Activated CD4-positive, CD25-positive, alpha-beta regulatory T cell (primary cell): ENCODE measurements around the gene CPED1.

Source experiments
- DNase-seq, 4 experiments: peaks; one replicate each; lab custom pipeline; 2025; lab: John Stamatoyannopoulos, UW

CPED1 gene

DNA sequence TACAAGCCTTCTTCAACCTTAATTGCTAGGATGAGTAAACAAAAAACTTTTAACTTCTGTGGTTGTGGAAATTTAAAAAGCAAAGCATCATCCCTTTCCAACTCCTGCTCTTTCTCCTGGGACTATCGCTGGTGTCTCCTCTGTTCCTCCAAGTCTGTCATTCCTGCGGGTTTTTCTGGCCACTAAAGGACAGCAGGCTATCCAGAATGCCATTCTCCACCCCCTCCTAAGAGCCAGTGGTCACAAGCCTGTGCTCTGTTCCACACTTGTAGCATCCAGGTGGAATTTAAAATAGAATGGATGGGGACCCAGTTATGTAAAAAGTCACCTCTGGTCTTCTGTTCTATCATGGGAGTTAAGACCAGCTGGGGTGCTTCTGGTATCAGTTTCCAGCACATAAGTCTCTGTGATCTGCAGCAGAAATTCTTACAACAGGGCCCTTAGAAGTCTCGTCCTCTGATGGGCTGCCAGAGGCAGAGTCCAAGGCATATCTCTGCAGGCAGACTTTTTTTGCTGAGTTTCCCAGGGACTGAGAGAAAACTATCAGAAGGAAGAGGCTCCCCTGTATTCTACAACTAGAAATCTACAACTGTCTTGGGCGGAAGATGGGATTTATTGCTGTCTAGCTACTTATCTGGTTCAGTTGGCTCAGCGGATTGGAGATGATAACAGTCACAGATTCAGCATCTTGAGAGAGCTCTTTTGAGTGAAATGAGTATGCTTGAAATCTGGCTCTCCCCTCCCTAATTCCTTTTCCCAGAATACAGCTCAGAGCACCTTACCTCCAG is 335.2 kb downstream of the CPED1 start:
- DNase-seq, result no peak

DNA sequence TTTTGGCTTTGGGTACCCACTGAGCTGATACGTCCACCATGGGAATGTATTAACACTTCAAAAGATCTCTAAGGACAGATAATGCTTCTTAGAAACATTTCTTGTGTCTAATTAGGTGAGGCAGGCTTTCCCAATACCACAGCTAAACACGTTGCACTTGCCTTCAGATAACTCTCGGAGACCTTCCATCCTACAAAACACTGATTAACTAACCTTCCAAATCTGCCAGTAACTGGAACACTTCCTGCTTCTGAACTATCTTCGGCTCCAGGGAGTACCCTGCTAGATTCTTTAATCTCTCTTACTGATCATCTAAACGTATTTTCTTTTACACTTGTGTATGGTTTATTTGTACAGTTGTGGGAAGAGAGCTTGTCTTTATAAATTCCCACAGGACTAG is 339.2 kb downstream of the CPED1 start:
- no peak for DNase-seq

DNA sequence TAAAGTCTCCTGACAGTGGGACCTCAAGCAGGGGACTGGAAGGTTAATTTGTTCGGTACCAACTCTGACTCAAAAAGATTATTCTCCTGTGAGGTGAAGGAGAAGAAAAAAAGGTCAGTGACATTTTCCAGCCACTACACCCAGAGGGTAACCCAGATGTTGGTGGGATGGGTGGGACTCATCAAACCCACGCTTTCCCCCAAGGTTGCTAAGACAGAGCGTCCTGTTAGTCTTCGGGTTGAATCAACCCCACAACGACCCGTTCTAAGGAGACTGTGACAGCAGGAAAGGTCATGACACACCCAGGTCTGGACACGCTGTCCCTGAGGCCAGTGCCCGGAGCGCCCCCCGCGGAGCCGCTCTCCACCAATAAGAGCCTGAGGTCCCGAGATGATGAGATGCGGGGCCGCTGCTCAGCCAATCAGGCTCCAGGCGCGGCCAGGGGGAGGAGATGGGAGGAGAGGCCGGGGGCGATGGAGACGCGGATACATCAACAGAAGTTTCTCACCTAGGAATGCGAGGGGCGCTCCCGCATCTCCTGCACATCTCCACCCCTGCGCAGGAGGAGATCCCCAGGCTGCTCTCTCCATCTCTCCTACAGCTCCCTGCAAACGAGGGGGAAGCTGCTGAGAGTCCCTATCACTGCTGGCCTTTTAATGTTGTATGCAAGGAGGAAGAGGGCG is 340.1 kb downstream of the CPED1 start, which contains the start of gene WNT16:
Gene WNT16, plus strand, starts transcription at position 493 of the 683 bp plus-strand sequence. CDS start 293 bp downstream, outside the sequence.
- no peak for DNase-seq

DNA sequence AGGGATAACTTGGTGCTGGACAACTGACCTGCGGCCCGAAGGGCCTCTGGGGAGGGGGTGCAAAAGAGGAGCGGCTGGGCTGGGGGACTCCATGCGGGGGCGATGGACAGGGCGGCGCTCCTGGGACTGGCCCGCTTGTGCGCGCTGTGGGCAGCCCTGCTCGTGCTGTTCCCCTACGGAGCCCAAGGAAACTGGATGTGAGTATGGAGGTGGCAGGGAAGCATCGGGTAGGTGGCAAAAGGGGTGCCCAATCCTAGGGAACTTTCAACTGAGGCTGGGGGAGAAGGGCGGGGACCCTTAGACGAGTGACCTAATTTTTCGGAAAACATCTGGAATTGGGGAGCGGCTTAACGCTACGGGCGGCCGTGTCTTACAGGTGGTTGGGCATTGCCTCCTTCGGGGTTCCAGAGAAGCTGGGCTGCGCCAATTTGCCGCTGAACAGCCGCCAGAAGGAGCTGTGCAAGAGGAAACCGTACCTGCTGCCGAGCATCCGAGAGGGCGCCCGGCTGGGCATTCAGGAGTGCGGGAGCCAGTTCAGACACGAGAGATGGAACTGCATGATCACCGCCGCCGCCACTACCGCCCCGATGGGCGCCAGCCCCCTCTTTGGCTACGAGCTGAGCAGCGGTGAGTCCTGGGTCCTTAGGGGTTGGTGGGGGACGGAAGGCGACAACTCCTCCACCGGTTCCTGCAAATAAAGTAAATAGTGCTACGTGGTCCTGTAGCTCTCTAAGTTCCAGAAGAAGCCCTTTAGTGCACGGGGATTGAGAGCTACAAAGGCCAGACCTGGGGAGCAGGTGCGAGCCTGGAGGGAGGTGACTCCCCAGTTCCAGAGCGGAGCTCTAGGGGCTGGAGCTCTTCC is 340.9 kb downstream of the CPED1 start:
- DNase-seq, result no peak

DNA sequence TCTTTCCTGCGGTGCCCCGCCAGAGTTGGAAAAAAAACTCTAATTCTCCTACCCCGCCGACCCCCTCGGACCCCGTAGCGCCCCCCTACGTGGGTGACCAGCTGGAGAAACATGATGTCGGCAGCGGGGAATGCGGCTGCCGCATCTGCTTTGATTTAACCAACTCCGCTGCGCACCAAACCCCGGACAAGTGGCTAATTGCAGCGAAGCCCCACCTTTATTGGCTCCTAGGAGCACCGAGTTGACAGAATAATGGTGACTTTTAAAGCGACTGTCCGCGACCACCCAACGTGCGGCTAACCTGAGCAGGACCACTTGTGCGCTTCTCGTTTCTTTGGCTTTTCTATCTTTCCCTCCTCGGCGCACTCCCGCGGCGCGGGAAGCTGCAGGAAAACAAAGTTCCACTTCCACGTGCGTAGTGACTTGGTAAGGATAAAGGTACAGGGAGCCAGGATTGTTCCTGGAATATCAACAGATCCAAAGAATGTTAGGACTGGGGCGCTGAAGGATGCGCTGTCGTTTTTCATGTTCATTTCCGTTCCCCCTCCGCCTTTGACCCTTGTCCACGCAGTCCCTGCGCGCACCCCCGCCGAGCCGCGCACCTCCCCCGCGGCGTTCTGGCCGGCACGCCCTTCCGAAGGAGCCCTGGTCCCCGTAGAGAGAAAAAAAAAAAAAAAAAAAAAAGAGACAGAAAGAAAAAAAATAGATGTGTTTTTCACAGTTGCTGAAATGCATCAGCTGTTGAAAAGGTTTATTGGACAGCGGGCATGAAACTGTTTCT is 341.7 kb downstream of the CPED1 start:
- no peak for DNase-seq

DNA sequence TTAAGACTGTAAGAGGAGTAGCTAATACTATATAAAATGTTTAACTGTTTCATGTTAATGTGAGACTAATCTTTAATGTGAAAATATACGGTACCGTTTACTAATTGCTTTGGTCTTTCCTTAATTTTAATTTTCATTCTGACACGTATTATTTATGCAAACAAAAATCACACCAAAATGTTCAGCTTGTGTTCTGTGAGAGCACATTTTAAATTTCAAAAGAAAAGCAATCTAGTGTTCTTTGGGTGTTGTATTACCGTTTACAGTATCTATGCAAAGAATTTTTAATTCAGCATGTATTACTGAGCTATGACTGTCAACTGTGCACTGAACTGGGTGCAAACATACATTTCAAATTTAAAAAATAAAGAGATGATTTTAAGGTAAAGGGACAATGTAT is 342.5 kb downstream of the CPED1 start:
- no peak for DNase-seq

DNA sequence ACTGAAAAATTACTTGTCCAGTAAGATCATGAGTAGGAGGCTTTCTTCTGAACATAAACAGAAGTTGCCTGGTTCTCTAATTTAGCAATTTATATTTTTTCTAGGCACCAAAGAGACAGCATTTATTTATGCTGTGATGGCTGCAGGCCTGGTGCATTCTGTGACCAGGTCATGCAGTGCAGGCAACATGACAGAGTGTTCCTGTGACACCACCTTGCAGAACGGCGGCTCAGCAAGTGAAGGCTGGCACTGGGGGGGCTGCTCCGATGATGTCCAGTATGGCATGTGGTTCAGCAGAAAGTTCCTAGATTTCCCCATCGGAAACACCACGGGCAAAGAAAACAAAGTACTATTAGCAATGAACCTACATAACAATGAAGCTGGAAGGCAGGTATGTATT is 343.1 kb downstream of the CPED1 start:
- DNase-seq, result no peak

DNA sequence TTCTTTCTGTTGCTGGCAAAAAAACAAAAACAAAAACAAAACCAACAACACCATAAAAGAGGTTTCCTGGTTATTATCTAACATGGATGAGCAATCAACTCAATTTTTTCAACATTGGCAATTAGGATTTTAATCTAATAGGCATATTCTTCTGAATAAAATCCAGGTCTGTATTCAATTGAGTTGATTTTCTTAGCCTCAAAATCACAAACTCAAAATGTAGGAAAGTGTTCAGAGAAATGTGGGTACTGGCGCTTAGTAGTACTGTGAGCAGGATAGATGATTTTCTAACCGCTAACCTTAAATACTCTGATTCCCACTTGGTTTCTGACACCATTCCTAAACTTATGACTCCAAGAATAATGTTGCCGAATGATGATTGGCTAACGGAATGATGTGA is 345.9 kb downstream of the CPED1 start:
- no peak for DNase-seq

DNA sequence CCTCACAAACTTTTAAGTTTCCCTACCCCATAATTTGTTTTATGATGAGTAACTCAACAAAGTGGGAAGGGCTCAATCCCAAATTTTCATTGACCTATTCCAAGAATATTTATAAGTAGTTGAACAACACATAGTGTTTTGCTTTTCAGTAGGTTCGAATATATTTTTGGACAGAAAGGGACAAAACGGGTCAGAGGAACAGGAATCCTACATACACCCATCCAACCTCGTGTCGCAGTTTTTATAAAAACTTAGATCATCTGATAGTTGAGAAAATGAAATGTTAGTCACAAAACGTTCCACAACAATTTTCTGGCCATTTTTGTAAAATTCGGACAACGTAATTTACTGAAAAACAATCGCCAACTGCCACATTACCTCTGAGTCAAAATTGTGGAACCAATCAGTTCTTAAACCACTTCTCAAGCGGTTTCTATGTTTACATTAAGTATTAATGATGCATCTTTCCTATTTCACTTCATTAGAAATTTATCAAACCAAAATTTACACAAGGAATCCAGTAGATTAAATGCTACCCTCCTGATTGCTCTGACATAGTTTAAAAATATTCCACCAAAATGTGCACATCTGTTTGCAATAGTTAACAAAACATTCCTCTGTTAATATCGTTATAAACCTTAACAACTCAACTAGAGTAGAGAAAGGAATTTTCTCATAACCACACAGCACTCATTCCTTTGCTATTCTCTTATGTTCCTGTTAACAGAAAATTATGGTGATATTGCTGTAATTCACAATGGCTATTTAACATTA is 346.6 kb downstream of the CPED1 start:
- DNase-seq, result no peak

DNA sequence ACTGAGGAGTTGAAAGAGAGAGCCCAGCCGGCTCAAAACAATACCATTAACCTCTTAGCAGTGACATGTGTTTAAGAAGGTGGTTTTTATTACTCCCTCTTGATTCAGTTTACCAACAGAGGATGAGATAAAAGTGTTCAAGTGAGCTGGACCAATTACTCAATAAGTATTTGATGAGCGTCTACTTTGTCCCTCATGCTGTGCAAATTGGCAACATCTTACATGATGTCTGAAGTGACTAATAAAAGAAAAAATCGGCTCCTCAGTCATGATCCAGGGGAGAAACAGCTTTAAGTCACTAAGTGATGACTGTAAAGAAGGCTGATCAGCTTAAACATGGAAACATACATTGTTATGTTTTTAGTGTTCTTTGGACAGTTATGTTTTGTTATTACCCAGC is 348.1 kb downstream of the CPED1 start:
- DNase-seq, result no peak

DNA sequence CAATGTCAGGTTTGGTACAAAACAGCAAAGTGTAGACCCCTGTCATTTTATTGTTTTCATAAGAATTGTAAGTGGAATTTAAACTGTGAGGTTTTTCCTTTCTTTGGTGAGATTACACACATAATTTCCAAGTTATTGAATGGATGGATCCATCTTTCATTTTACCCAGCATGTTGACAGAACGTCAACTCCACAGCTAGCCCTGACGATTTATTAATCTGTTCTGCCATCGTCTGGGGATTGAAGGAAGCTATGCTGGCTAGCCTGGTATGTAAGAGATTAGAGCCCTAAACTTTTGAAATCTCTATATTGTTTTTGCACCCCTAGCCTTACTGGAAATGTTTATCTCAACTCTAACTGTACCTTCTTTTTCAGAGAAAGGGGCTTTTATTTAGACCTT is 348.9 kb downstream of the CPED1 start:
- DNase-seq, result no peak

DNA sequence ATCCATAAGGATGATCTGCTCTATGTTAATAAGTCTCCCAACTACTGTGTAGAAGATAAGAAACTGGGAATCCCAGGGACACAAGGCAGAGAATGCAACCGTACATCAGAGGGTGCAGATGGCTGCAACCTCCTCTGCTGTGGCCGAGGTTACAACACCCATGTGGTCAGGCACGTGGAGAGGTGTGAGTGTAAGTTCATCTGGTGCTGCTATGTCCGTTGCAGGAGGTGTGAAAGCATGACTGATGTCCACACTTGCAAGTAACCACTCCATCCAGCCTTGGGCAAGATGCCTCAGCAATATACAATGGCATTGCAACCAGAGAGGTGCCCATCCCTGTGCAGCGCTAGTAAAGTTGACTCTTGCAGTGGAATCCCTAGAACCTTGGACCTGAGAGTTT is 350.6 kb downstream of the CPED1 start:
- DNase-seq, result no peak

DNA sequence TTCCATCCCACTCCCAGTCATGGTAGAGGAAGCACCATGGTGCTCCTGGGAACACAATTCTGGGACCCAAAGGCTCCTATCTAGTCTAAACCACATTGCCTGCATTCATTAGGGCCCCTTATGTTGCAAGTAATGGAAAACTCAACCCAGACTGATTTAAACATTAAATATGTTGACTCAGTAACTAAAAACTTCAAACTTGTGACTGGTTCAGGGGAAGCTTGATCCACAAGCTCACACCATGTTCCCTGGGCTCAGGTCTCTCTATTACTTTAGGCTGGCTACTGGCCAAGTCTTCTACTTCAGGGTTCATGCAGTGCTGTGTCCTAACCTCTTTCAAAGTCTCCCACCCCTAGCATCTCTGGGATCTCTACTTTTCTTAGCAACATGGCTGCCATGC is 353.4 kb downstream of the CPED1 start:
- no peak for DNase-seq

DNA sequence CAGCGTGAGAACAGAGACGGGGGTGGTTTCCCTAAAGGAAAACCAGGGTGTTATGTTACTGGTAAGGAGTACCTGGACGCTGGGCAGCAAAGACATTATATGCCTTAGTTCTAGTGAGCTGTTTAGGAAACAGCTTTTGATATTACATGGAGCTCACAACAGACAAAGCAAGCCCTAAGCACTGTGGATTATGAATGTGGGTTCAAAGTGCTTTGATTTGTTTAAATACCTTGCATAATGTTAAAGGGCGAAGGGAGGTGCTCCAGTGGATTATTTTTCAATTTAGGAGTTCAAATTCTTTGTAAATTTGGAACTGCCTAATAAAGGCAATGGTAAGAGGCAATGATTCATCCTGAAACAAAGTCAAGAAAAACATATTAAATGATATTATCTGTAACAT is 354.1 kb downstream of the CPED1 start:
- no peak for DNase-seq

DNA sequence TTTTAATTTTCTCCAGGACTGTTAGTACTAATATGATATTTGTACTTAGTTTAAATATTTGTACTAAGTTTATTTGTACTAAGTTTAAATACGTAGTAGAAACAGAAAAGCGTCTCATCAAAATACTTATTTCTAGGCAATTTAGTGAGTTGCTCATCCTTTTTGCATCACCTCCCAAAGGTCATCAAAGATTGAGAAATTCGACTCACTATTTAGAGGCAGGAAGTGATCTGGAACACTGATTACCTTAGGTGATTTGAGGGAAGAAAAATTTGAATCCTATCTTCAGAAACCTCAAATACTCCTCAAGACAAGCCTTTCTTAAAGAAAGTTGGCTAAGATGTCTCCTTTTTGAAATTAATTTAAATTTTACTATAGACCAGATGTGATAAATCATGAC is 354.8 kb downstream of the CPED1 start:
- no peak for DNase-seq

DNA sequence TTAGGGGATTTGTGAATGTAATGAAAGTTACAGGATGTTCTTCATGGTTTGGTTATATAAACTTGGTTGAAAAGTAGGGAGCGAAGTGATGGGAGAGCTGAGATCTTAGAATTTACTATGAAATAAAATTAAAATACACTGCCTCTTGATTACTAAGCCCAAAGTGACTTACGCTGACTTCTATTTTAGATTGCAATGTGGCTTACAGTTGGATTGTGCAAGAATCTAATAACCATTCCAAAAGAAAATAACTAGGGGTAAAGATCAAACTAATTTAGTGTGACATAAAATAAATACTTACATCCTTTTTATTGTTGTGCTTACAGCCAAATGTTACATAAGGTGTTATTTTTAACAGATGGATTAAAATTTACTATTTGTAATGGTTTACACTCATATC is 355.6 kb downstream of the CPED1 start:
- no peak for DNase-seq

DNA sequence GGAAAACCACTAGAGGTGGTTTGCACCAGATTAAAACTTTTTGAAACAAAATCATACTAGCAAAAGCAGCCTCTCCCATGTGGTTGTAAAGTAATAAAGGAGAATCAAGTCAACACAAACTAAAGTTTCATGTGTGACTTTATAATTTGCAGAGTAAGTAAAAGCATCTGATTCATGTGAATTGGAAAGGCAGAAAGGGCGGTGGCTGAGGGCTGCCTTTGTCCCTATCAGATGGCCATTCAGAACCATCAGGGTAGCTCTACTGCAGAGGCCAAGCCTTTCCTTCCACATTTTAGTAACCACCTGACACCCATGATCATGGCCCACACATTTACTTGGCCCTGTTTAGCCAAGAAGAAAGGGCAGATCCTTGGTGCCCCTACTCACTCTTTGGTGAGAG is 356.0 kb downstream of the CPED1 start:
- no peak for DNase-seq
